DOHH2 (cell line): ENCODE measurements around the gene LRRFIP2.

Source experiments
- H3F3A ChIP-seq: fragments of 200-600 bp; sonication (generic), shearing (Covaris generic); 2 replicates; pipeline ENCODE4 v1.6.0; 2016; ENCODE audit warnings: antibody characterized with exemption, mild to moderate bottlenecking; ENCODE audit not compliant: control insufficient read depth, insufficient read depth
- H3K27ac ChIP-seq: fragments of 200-600 bp; sonication (generic); 2 replicates; pipeline ENCODE4 v1.5.1; 2014; ENCODE audit warnings: low read depth, mild to moderate bottlenecking, low read length, moderate library complexity
- H3K27me3 ChIP-seq: fragments of 200-600 bp; sonication (generic); 2 replicates; pipeline ENCODE4 v1.6.1; 2014; ENCODE audit warnings: mild to moderate bottlenecking, low read length, mixed read lengths; ENCODE audit not compliant: control insufficient read depth
- H3K36me3 ChIP-seq: fragments of 200-600 bp; sonication (generic); 2 replicates; pipeline ENCODE4 v1.6.1; 2014; ENCODE audit warnings: mild to moderate bottlenecking, low read length, moderate library complexity, mixed read lengths; ENCODE audit not compliant: control insufficient read depth
- H3K4me1 ChIP-seq: fragments of 200-600 bp; sonication (generic); 2 replicates; pipeline ENCODE4 v1.6.1; 2014; ENCODE audit warnings: mild to moderate bottlenecking, low read length, mixed read lengths; ENCODE audit not compliant: control insufficient read depth
- H3K4me2 ChIP-seq: fragments of 200-600 bp; sonication (generic); 2 replicates; pipeline ENCODE4 v1.6.0; 2014; ENCODE audit warnings: mild to moderate bottlenecking, low read length, moderate library complexity
- H3K4me3 ChIP-seq: fragments of 200-600 bp; sonication (generic); 2 replicates; pipeline ENCODE4 v1.5.1; 2014; ENCODE audit warnings: mild to moderate bottlenecking, low read length, mixed read lengths
- H3K79me2 ChIP-seq: fragments of 200-600 bp; sonication (generic); 2 replicates; pipeline ENCODE4 v1.6.1; 2014; ENCODE audit warnings: mild to moderate bottlenecking, low read length, mixed read lengths; ENCODE audit not compliant: control insufficient read depth
- H3K9me2 ChIP-seq: fragments of 200-600 bp; sonication (generic); replicated peaks from 2 replicates; pipeline ENCODE4 v1.6.1; 2014; ENCODE audit warnings: mild to moderate bottlenecking, low read length, mixed read lengths; ENCODE audit not compliant: control insufficient read depth
- H3K9me3 ChIP-seq: fragments of 200-600 bp; sonication (generic); 2 replicates; pipeline ENCODE4 v1.6.1; 2014; ENCODE audit warnings: antibody characterized with exemption, low read length, mixed read lengths; ENCODE audit not compliant: control insufficient read depth, insufficient read depth
- H4K20me1 ChIP-seq: fragments of 200-600 bp; sonication (generic); 2 replicates; pipeline ENCODE4 v1.6.0; 2014; ENCODE audit warnings: low read depth, mild to moderate bottlenecking, antibody characterized with exemption, low read length, moderate library complexity; ENCODE audit not compliant: control insufficient read depth, insufficient read depth
- CTCF ChIP-seq: fragments of 200-600 bp; sonication (generic); IDR thresholded peaks from one replicate; pipeline ENCODE4 v1.5.1; 2014; ENCODE audit warnings: antibody characterized with exemption, mild to moderate bottlenecking, low read depth, low read length; ENCODE audit not compliant: poor library complexity, severe bottlenecking
- EZH2phosphoT487 ChIP-seq: fragments of 200-600 bp; sonication (generic); IDR thresholded peaks from 2 replicates; pipeline ENCODE4 v1.6.1; 2017; ENCODE audit warnings: borderline replicate concordance, mild to moderate bottlenecking, antibody characterized with exemption, low read length, moderate library complexity, mixed read lengths

Gene LRRFIP2

GRCh38 chr3:37198996-37199395, 24.6 kb upstream of the LRRFIP2 start:
- no peaks in the 10 kb centered on the region for H4K20me1 ChIP-seq
- H3K9me3 ChIP-seq = no peaks in the 10 kb centered on the region

DNA sequence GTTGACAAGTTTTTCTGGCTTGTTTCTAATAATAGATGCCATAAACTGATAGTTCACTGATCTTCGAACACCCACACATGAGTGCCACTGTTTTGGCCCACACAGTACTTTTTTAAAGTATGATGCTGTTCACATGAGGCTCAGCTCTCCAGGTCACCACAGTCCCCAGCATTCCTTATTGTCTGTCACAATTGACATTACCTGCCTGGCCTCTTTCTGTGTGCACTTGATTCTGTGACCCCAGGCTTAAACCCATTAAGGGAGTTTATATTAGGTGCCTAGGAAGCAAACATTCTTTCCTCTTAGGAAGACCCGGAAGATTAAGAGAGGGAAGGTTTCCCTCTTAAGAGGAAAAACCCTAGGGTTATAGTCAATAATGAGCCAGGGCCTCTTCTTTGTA, 24.2 kb upstream of the LRRFIP2 start:
- H3K27ac ChIP-seq = no peak overlapping the region
- TF ChIP-seq EZH2phosphoT487 = no peak
- no peak for TF ChIP-seq CTCF
- no peaks in the 10 kb centered on the region for H3K36me3 ChIP-seq

More at GRCh38 chr3:37198996-37199395, 24.6 kb upstream of the LRRFIP2 start:
- Histone ChIP-seq H3K27ac (no peak overlapping the region), H3F3A (no peaks in the 10 kb centered on the region), H3K4me3 (no peak overlapping the region), H3K9me2 (no peaks in the 10 kb centered on the region), H3K4me1 (no peaks in the 10 kb centered on the region), H3K36me3 (no peaks in the 10 kb centered on the region), H3K4me2 (no peak overlapping the region), H3K79me2 (no peaks in the 10 kb centered on the region), H3K27me3 (no peaks in the 10 kb centered on the region; the same call in 1 of the 2 replicates)
- TF ChIP-seq CTCF (no peak), EZH2phosphoT487 (no peak)

DNA sequence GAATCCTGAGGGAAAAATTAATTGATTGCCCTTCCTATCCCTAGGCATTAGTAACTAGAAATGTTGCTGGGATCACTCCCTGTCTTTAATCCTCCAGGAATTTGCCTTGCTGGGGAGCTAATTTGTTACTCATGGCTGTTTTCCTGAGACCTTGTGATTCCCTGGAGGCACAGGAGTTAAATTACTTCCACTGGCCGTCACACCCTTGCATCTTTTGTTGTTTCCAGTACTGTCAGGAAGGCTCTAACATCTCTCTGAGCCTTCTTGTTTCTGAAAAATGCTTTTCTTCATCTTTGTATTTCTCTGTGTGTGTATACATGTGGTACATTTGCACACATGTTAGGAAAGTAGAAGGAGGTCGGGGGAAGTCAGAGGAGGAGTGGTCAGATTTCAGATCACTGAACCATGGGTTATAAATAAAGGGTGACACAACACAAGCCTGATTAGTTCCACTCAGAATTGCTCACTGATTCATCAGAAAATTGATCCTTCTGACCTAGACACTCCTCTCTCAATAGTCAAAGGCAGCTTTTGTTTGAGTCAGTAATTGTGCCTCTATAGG, 23.5 kb upstream of the LRRFIP2 start:
- Histone ChIP-seq H3K4me3 (no peak overlapping the region), H3K9me2 (no peaks in the 10 kb centered on the region), H3K4me1 (no peaks in the 10 kb centered on the region), H3K4me2 (no peak overlapping the region), H3K9me3 (no peaks in the 10 kb centered on the region), H3F3A (no peaks in the 10 kb centered on the region), H3K27me3 (no peaks in the 10 kb centered on the region; the same call in 1 of the 2 replicates), H4K20me1 (no peaks in the 10 kb centered on the region), H3K79me2 (no peaks in the 10 kb centered on the region), H3K36me3 (no peaks in the 10 kb centered on the region), H3K27ac (no peak overlapping the region)
- TF ChIP-seq CTCF = no peak
- TF ChIP-seq EZH2phosphoT487 = no peak

More for the DNA sequence above, 24.2 kb upstream of the LRRFIP2 start:
- Histone ChIP-seq H3K9me3 (no peaks in the 10 kb centered on the region), H3K9me2 (no peaks in the 10 kb centered on the region), H3K4me3 (no peak overlapping the region), H3K4me2 (no peak overlapping the region), H3K4me1 (no peaks in the 10 kb centered on the region), H4K20me1 (no peaks in the 10 kb centered on the region), H3K79me2 (no peaks in the 10 kb centered on the region), H3F3A (no peaks in the 10 kb centered on the region), H3K27me3 (no peaks in the 10 kb centered on the region; the same call in 1 of the 2 replicates)
